Ishikawa (cell line): ENCODE measurements around the gene FBXO10.

Experiments used
- CEBPB ChIP-seq: IDR thresholded peaks from 2 replicates; pipeline ENCODE4 v1.6.1; 2012
- CREB1 ChIP-seq: IDR thresholded peaks from 2 replicates; pipeline ENCODE4 v1.6.1; 2012; ENCODE audit warnings: low read depth
- EGR1 ChIP-seq: IDR thresholded peaks from 2 replicates; pipeline ENCODE4 v1.6.1; 2012
- EP300 ChIP-seq: IDR thresholded peaks from 2 replicates; pipeline ENCODE4 v1.6.1; 2012; ENCODE audit warnings: borderline replicate concordance
- FOXM1 ChIP-seq: IDR thresholded peaks from 2 replicates; pipeline ENCODE4 v1.6.1; 2012; ENCODE audit warnings: low read depth, borderline replicate concordance
- MAX ChIP-seq: IDR thresholded peaks from 2 replicates; pipeline ENCODE4 v1.6.1; 2012
- REST ChIP-seq: IDR thresholded peaks from 2 replicates; pipeline ENCODE4 v1.6.1; 2012; ENCODE audit warnings: low read depth, mild to moderate bottlenecking
- TAF1 ChIP-seq: IDR thresholded peaks from 2 replicates; pipeline ENCODE4 v1.6.1; 2012; ENCODE audit warnings: low read depth, mild to moderate bottlenecking
- USF1 ChIP-seq: IDR thresholded peaks from 2 replicates; pipeline ENCODE4 v1.6.1; 2012
- YY1 ChIP-seq: IDR thresholded peaks from 2 replicates; pipeline ENCODE4 v1.6.1; 2012; ENCODE audit warnings: low read depth
- ZBTB7A ChIP-seq: IDR thresholded peaks from 2 replicates; pipeline ENCODE4 v1.6.1; 2012; ENCODE audit warnings: low read depth

- TF ChIP-seq EGR1 (no peak), FOXM1 (no peak), EP300 (no peak), YY1 (no peak), TAF1 (no peak), MAX (no peak), USF1 (no peak), CEBPB (no peak), ZBTB7A (no peak), REST (no peak), CREB1 (no peak)
Measured at GRCh38 chr9:37550781-37551180, 25.4 kb downstream of the FBXO10 start.
